ENCODE measurements around the gene PELI3. TPM values are rescaled to one million over a fixed set of nuclear protein-coding genes. Genes with fewer than 3 reads are reported as not detected.

The PELI3 gene
- total and polyA plus RNA-seq, 10 of the 15 experiments (the other 5 are each of a cell fraction or from before 2014, with no cell fraction given) = 0.14 to 1.5 (median 0.66) TPM

- TF ChIP-seq E2F8 (IDR thresholded peaks at IDR 0.05; ENCODE audit: low read depth, partially characterized antibody) = no peak
- no peak for TF ChIP-seq HDGF (IDR thresholded peaks at IDR 0.05)
- no peak for TF ChIP-seq KAT2A (conservative IDR thresholded peaks at IDR 0.05; ENCODE audit: control insufficient read depth, low read depth, low read length)
- TF ChIP-seq, protein P1, sequence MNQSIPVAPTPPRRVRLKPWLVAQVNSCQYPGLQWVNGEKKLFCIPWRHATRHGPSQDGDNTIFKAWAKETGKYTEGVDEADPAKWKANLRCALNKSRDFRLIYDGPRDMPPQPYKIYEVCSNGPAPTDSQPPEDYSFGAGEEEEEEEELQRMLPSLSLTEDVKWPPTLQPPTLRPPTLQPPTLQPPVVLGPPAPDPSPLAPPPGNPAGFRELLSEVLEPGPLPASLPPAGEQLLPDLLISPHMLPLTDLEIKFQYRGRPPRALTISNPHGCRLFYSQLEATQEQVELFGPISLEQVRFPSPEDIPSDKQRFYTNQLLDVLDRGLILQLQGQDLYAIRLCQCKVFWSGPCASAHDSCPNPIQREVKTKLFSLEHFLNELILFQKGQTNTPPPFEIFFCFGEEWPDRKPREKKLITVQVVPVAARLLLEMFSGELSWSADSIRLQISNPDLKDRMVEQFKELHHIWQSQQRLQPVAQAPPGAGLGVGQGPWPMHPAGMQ (IDR thresholded peaks at IDR 0.05; ENCODE audit: borderline replicate concordance) = no peak
- 0 out of 2 replicates have a peak, but pooled peaks have one; percentile 44 for TF ChIP-seq NKRF (conservative IDR thresholded peaks at IDR 0.05)
- no peak for TF ChIP-seq PAX5 (IDR thresholded peaks at IDR 0.05; ENCODE audit: borderline replicate concordance, low read depth, low read length)
- no peak for TF ChIP-seq POLR2AphosphoS2 (IDR thresholded peaks at IDR 0.05; ENCODE audit: low read depth, low read length)
- no peak for TF ChIP-seq IRF3 (IDR thresholded peaks at IDR 0.05)
- TF ChIP-seq SMARCA5 (IDR thresholded peaks at IDR 0.05) = peak; percentile 86
- TF ChIP-seq RAD21 (IDR thresholded peaks at IDR 0.05; ENCODE audit: insufficient read depth, low read depth, low read length) = peak; percentile 64
- TF ChIP-seq TCF7 (IDR thresholded peaks at IDR 0.05; ENCODE audit: borderline replicate concordance) = no peak
- no peak for TF ChIP-seq HCFC1 (IDR thresholded peaks at IDR 0.05; ENCODE audit: low read length)
- TF ChIP-seq CEBPZ (IDR thresholded peaks at IDR 0.05; ENCODE audit: low read depth, low read length) = no peak
- no peak for TF ChIP-seq CBFB (IDR thresholded peaks at IDR 0.05; ENCODE audit: low read depth)
- TF ChIP-seq, protein P2, sequence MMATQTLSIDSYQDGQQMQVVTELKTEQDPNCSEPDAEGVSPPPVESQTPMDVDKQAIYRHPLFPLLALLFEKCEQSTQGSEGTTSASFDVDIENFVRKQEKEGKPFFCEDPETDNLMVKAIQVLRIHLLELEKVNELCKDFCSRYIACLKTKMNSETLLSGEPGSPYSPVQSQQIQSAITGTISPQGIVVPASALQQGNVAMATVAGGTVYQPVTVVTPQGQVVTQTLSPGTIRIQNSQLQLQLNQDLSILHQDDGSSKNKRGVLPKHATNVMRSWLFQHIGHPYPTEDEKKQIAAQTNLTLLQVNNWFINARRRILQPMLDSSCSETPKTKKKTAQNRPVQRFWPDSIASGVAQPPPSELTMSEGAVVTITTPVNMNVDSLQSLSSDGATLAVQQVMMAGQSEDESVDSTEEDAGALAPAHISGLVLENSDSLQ (IDR thresholded peaks at IDR 0.05) = peak; percentile 82
- TF ChIP-seq RCOR1 (conservative IDR thresholded peaks at IDR 0.05; ENCODE audit: low read depth, low read length) = no peak
- 0 out of 2 replicates have a peak, but pooled peaks have one; percentile 17 for TF ChIP-seq YY1 (IDR thresholded peaks at IDR 0.05; ENCODE audit: low read depth, low read length)
These were observed 12.2 kb downstream of the PELI3 start (continued) for GRCh38 chr11:66478729-66479393.

Measured in GM12878 (cell line).